HG02571 (cell line): Measurements from ENCODE around the gene IMPDH2.

Source experiments
- ATAC-seq: cut with Tn5 transposase; IDR thresholded peaks from one replicate; pipeline ENCODE4 v1.9.1; 2021; ENCODE audit warnings: mild to moderate bottlenecking, moderate library complexity; ENCODE audit not compliant: unreplicated experiment

Gene IMPDH2

GRCh38 chr3:49028673-49029562 is at the start of gene IMPDH2:
IMPDH2 (minus strand) TSS chr3:49029398; CDS start chr3:49029350, 48 bp downstream.
- peak; percentile 85 for ATAC-seq

GRCh38 chr3:49076646-49077045 is 47.4 kb upstream of the IMPDH2 start:
- ATAC-seq = no peak

DNA sequence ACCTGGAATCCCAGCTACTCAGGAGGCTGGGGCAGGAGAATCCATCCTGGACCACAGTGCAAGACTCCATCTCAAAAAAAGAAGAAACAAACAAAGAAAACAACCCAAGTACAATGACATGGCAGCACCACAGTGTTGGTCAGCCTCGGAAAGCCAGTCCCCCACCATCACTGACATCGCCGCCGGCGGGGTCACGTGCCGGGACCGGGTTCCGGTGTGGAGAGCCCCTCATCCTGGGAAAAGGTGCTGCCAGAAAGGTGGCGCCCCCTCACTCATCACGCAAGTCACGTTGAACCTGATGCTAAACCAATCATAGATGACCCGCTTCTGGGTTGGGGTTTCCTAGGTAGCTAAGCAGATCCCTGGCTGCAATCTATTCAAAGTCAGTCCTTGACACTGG is 46.9 kb upstream of the IMPDH2 start:
- no peak for ATAC-seq

DNA sequence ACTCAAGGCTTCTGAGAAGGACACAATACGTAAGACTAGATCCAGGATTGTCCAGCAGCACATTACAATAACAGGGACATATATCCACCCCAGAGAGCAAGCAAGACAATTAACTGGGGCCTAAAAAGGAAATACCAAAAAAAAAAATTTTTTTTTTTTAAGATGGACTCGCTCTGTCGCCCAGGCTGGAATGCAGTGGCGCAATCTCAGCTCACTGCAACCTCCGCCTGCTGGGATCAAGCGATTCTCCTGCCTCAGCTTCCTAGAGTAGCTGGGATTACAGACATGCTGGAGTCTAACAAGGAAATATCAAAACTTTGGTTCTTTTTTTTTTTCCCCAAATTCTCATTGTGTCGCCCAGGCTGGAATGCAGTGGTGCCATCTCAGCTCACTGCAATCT is 28.8 kb upstream of the IMPDH2 start:
- no peak for ATAC-seq

- no peak for ATAC-seq
Observed at GRCh38 chr3:49057268-49057667, 28.1 kb upstream of the IMPDH2 start.

GRCh38 chr3:49054344-49054862 is 25.2 kb upstream of the IMPDH2 start:
- ATAC-seq = no peak

- ATAC-seq = no peak
Observed at GRCh38 chr3:49053543-49053942, 24.3 kb upstream of the IMPDH2 start.

DNA sequence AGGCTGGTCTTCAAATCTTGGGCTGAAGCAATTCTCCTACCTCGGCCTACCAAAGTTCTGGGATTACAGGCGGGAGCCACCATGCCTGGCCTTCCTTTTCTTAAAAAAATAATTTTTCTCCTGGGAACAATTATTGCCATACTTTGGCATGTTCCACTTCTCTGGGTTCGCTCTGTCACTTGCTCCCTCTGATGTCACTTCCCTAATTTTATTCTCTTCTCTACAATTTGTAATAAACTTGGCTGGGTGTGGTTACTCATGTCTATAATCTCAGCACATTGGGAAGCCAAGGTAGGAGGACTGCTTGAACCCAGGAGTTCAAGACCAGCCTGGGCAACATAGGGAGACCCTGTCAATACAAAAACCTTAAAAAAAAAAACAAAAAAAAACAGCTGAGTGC is 6.1 kb upstream of the IMPDH2 start:
- ATAC-seq = no peak

DNA sequence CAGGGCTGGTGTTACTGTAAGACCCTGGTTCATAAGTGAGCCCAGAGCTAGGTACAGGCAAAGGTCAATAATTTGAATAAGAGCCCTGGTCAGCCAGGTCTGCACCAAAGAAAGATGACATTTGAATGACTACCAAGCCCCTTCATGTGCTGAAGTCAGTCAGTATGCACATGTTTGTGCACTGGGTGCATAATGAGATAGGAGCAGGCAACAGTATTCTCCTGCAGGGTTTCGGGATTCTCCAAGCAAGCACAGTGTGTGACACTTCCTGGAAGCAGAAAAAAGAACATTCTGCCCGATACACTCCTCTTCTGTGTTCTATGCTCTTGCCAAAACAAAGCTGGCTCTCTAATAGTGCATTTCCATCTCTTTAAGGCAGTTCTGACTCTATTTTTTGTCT is 5.5 kb upstream of the IMPDH2 start:
- ATAC-seq = no peak

- no peak for ATAC-seq
Observed at GRCh38 chr3:49032646-49033304, 3.6 kb upstream of the IMPDH2 start.

DNA sequence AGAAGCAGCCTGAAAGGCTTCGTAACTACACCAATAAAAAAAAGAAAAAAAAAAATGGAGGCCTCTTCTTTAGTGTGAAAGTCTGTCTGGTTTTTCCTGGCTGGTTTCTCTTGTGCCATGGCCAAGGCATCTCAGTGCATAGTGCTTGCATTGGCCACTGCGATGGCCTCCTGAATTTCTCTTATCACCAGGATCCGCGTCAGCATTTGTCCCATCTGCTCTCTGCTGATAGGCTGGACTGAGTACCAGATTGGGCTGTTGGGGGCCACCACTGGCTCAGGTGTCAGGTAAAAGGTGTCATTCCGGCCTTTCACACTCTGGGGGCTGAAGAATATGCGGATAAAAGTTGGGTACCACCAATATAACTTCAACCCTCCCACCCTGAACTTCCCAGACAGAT is 1.1 kb upstream of the IMPDH2 start:
- no peak for ATAC-seq

- ATAC-seq = no peak
Observed at GRCh38 chr3:49029563-49029884, 326 bp upstream of the IMPDH2 start.

DNA sequence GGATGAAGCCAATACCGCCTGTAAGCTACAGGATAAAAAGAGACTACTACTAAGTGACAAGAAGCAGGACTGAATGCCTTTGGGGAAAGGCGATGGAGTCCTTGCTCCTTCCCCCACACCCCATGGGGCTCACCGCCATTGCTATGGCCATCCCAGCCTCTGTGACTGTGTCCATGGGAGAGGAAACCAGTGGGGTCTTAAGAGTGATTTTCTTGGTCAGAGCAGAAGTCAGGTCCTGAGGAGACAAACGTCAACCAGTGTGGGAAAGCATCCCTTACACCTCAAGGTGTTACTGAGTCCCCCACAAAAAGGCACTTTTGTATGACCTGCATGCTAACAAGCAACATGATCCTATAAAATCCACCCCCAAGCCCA is 913 bp downstream of the IMPDH2 start:
- ATAC-seq = no peak

- no peak for ATAC-seq
Observed at GRCh38 chr3:49027634-49028033, 1.6 kb downstream of the IMPDH2 start.

DNA sequence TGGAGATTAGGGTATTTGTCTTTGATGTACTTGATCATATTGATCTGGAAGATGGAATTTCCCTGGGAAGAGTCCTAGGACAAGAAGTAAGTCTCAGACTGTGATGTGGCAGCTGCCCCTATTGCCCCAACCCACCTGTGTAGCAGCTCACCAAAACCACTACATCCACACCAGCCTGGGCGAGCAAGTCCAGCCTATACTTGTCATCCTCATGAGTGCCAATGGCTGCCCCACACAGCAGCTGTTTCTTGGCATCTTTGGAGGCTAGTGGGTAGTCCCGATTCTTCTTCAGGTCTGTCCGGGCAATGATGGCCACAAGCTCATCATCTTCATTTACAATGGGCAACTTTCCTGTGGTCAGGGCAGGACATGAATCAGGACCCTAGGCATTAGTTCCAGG is 2.7 kb downstream of the IMPDH2 start:
- ATAC-seq = no peak

DNA sequence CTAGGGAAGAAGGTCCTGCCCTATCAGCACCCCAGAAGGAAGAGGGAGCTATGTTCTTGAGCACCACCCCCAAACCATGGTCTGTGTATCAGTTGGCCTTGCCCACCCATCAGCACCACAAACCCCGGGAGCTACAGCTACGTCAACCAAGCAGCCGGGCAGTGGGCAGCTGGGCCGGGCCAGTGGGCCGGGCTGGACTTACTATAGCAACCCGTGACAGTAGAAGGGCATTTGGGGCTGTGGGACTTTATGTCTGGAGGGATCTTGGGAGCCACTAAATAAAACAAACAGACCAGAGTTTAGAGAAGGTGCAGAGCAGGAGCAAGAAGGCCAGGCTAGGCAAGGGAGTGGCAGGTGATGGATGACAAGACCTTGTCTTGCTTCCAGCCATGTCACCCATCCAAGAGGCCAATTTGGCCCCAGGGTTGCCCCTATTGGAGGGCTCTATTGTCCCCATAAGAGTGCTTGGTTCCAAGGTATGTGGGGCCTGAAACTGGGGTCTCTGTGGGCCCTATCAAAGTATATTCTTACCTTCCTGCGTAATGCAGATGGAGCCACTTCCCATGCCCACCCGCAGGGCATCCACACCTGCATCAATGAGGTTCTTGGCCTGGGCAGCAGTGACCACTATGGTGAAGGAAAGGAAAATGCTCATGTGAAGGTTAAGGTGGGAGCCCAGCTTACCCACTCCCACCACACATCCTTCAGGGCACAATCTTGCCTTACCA is 3.2 kb downstream of the IMPDH2 start:
- no peak for ATAC-seq

DNA sequence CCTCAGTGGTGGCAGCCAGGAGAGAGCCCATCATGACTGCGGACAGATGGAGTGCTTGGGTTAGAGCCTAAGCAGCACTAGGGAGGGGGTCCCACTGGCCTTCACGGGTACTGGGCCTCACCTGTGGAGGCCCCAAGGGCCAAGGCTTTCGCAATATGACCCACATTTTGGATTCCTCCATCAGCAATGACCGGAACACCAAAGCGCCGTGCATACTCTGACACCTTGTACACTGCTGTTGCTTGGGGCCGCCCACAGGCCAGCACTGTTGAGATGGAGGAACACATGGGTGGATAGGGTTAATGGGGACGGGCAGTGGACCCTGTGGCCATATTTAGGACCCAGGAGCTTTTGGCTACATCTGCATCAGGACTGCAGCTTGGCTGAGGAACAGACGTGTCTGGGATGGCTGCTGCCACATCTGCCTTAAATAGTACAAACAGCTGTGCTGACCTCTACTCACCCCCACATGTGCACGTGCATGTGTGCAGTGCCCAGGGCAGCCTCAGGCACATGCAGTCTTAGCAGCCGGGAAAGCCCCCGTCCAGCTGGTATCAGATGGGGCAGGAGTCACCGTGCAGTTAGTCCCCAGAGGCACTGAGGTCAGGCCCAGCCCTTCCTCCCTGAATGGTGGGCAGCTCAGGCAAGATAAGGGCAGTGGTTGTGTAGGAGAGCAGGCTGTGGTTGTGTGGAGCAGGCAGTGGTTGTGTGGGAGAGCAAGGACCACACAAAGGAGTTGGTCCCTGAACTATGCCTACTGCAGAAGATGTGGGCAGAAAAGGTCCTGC is 4.0 kb downstream of the IMPDH2 start:
- ATAC-seq = no peak

- ATAC-seq = no peak
Observed at GRCh38 chr3:49024449-49024848, 4.7 kb downstream of the IMPDH2 start.

DNA sequence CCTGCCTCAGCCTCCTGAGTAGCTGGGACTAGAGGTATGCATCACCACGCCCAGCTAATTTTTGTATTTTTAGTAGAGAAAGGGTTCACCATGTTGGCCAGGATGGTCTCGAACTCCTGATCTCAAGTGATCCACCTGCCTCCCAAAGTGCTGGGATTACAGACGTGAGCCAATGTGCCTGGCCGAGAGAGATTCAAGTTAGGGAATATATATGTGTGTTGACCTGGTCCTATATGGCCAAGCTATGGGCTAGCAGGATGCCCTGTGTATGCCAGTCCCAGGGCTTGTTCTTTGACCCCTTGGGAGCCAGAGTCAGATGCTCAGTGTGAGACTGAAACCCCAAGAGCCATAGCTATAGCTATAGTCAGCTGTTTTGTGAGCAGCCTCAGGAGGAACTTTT is 5.4 kb downstream of the IMPDH2 start:
- no peak for ATAC-seq

- no peak for ATAC-seq
Observed at GRCh38 chr3:49022688-49023171, 6.5 kb downstream of the IMPDH2 start.
